GM10266 (cell line): ENCODE measurements around the gene ORAI3.

ENCODE experiments used
- DNase-seq: peaks from one replicate; pipeline ENCODE4 v3.0.0; 2012; ENCODE audit errors: extremely low spot score
- TF ChIP-seq, protein P1 (sequence below): IDR thresholded peaks from 2 replicates; pipeline ENCODE4 v1.5.1; 2012; ENCODE audit warnings: mild to moderate bottlenecking, low read depth; ENCODE audit not compliant: control insufficient read depth, insufficient read depth; ENCODE audit errors: missing control alignments

ORAI3 gene

DNA sequence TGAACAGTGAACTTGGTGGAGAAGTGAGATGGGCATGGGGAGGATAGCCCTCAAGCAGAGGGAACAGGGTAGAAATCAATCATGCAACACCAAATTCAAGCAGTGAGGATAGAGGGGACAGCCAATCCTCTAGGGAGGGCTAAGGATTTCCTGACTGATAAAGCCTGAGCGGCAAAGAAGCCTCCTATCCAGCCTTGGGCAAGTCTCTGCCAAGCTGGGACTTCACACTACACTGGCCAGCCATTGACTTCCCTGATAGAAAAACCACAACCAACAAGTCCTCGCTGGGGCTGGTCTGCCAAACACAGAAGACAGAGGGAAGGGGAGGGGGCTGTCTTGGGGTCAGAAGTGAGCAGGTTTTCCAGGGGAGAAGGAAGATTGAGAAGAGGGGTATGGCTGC lies 28.0 kb upstream of the ORAI3 start:
- no peak for DNase-seq
- TF ChIP-seq, protein P1, sequence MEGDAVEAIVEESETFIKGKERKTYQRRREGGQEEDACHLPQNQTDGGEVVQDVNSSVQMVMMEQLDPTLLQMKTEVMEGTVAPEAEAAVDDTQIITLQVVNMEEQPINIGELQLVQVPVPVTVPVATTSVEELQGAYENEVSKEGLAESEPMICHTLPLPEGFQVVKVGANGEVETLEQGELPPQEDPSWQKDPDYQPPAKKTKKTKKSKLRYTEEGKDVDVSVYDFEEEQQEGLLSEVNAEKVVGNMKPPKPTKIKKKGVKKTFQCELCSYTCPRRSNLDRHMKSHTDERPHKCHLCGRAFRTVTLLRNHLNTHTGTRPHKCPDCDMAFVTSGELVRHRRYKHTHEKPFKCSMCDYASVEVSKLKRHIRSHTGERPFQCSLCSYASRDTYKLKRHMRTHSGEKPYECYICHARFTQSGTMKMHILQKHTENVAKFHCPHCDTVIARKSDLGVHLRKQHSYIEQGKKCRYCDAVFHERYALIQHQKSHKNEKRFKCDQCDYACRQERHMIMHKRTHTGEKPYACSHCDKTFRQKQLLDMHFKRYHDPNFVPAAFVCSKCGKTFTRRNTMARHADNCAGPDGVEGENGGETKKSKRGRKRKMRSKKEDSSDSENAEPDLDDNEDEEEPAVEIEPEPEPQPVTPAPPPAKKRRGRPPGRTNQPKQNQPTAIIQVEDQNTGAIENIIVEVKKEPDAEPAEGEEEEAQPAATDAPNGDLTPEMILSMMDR, result no peak

- DNase-seq, result no peak
- TF ChIP-seq, protein P1, result no peak
Observed at GRCh38 chr16:30921459-30921747, 27.5 kb upstream of the ORAI3 start.

DNA sequence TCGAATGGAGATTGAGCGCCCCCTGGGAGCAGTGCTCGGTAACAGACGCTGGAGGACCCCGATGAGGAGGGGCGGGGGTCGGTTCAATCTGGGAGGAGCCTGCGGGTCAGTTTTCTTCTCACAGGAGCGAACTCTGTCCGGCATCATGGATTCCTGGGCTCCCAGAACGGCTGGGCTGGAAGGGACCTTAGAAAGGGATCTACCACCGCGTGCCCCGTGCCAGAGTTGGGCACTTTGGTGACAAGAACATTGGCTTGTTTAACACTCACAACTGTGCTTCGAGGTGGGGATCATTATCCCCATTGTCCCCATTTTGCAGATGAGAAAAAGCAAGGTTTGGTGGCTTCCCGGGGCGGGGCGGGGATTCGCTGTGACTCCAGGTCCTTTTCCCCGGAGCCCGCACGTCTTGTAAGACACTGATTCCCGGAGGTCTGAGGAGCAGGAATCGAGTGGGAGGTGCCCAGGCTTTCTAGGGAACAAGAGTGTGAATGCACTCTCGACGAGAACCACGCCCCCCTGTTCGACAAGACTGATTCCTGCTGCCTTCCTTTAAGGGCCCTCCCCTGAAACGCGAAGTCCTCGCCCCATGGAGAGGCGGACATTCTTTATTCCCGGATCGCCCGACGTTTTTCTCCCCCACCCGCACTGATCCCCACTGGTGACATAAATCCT lies 27.0 kb upstream of the ORAI3 start:
- TF ChIP-seq, protein P1, result peak; percentile 84
- DNase-seq, result peak; percentile 80

DNA sequence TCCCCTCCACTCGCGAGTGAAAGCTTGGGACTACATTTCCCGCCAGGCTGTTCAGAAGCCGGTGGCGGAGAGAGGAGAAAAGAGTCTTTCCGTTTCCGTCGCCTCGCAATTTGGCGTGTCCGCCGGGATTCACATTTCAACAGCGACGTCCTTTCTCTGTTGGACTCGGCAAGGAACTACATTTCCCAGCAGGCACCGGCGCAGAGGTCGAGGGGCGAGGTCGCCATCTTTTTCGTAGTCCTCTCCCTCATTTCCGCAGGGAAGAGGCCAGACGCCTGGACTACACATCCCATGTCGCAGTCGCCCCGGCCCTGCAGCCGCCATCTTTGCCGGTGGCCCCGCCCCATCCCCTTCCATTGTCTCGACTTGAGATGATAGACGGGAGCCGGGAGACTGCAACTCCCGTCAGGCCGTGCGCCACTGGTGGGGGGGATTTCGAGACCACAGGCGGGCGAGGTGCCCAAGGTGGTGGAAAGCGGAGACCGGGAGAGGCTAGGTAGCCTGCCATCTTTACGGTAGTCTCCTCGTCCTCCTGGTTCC lies 26.4 kb upstream of the ORAI3 start:
- TF ChIP-seq, protein P1, result no peak
- peak; percentile 94 for DNase-seq

DNA sequence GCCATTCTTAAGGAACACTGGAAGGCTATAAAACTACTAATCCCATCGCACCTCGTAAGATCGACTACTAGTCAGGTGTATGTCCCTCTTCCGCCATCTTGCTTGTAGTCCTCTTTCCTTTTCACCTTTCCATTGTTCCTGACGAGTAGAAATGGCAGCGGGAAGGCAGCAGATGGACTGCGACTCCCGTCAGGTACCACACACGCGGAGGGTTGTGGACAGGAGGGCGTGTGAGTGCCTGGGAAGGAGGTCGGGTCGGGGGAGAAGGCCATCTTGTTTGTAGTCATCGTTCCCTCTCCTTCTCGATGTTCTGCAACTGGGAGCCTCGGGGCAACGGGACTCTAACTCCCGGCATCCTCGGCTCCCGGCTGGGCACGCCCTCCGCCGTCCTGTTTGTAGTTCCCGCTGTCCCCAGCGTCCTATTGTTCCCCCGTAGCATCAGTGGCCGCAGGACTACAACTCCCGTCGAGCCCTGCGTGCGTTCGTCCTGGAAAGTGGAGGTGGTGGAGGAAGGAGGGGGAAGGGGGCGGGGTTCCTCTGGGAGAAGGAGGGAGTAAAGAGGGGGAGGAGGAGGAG lies 25.8 kb upstream of the ORAI3 start:
- DNase-seq, result peak; percentile 97

GRCh38 chr16:30923554-30924075 lies 25.3 kb upstream of the ORAI3 start, which contains the start of gene FBXL19:
Gene FBXL19 (plus strand): TSS chr16:30923572. CDS start chr16:30925755, 2,183 bp downstream.
- TF ChIP-seq, protein P1, result no peak
- no peak for DNase-seq

More for the DNA sequence above, 25.8 kb upstream of the ORAI3 start:
- TF ChIP-seq, protein P1, result no peak
